IPS-18a (cell line): Measurements from ENCODE around the gene CCL17.
"Not testable (repeated sequence)": the region's sequence is repeated elsewhere in the genome, so short reads cannot be mapped to it uniquely, and the experiment has no call there.

Experiments
- H3K27ac ChIP-seq: one replicate; pipeline ENCODE4 v1.5.1; 2013; ENCODE audit warnings: low read length
- H3K27me3 ChIP-seq: one replicate; pipeline ENCODE4 v1.6.1; 2013; ENCODE audit warnings: mild to moderate bottlenecking, low read length; ENCODE audit not compliant: control insufficient read depth, insufficient read depth
- H3K36me3 ChIP-seq: one replicate; pipeline ENCODE4 v1.6.1; 2013; ENCODE audit warnings: low read depth, low read length; ENCODE audit not compliant: control insufficient read depth
- H3K4me1 ChIP-seq: one replicate; pipeline ENCODE4 v1.6.1; 2013; ENCODE audit warnings: low read depth, low read length; ENCODE audit not compliant: control insufficient read depth
- H3K4me3 ChIP-seq: one replicate; pipeline ENCODE4 v1.5.1; 2013; ENCODE audit warnings: low read length
- H3K9ac ChIP-seq: one replicate; pipeline ENCODE4 v1.6.1; 2013; ENCODE audit warnings: mild to moderate bottlenecking, low read length, moderate library complexity
- H3K9me3 ChIP-seq: one replicate; pipeline ENCODE4 v1.6.1; 2013; ENCODE audit warnings: low read depth, low read length; ENCODE audit not compliant: control insufficient read depth

CCL17 gene

GRCh38 chr16:57424583-57424982 lies 20.0 kb downstream of the CCL17 start:
- no peaks in the 10 kb centered on the region for H3K4me1 ChIP-seq
- H3K36me3 ChIP-seq, result peaks cover 14% of the 10 kb centered on the region
- no peak overlapping the region for H3K27ac ChIP-seq
- H3K9ac ChIP-seq, result no peak overlapping the region
- H3K4me3 ChIP-seq, result no peak overlapping the region
- no peaks in the 10 kb centered on the region for H3K27me3 ChIP-seq
- H3K9me3 ChIP-seq, result no peaks in the 10 kb centered on the region

DNA sequence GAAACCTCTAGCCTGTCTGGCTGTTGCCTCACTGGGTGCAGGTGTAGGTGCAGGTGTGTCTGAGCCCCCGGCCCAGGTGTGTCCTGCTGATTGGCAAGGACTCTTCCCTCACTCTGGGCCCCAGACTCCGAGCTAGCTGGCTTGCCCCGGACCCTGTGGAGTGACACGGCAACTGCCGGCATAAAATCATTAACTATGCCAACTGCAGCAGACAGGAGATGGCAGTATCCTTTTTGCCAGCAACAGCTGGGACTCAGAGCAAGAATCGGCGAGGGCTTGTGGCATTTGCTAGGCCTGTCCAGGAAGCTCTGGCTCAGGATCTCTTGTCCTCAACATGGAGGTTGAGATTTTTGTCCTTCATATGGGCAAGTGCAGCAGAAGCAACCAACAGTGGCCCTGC lies 21.8 kb downstream of the CCL17 start:
- H3K9ac ChIP-seq, result no peak overlapping the region
- H3K4me1 ChIP-seq, result no peaks in the 10 kb centered on the region
- H3K27ac ChIP-seq, result no peak overlapping the region
- H3K27me3 ChIP-seq, result no peaks in the 10 kb centered on the region
- H3K9me3 ChIP-seq, result no peaks in the 10 kb centered on the region
- H3K4me3 ChIP-seq, result no peak overlapping the region
- peaks cover 30% of the 10 kb centered on the region for H3K36me3 ChIP-seq

- Histone ChIP-seq H3K27ac (no peak overlapping the region), H3K36me3 (peaks cover 39% of the 10 kb centered on the region), H3K27me3 (no peaks in the 10 kb centered on the region), H3K9me3 (no peaks in the 10 kb centered on the region), H3K4me3 (no peak overlapping the region), H3K4me1 (no peaks in the 10 kb centered on the region), H3K9ac (no peak overlapping the region)
These were observed 22.7 kb downstream of the CCL17 start for GRCh38 chr16:57427307-57427706.

DNA sequence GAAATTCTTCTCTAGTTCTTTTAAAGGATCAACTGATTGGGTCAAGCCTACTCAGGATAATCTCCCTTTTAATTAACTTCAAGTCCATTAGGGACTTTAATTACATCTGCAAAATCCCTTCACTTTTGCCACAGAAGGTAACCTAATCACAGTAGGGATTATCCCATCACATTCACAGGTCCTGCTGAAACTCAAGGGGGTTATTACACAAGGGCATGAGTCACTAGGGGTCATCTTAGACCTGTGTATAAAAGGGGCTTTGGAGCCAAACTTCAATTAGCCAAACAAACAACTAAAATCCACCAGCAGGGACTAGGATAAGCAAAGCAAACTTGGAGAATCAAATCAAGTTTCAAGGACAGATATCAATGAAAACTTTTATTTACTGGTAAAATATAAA lies 23.3 kb downstream of the CCL17 start:
- H3K27me3 ChIP-seq, result no peaks in the 10 kb centered on the region
- H3K4me1 ChIP-seq, result no peaks in the 10 kb centered on the region
- peaks cover 45% of the 10 kb centered on the region for H3K36me3 ChIP-seq
- H3K9me3 ChIP-seq, result no peaks in the 10 kb centered on the region
- H3K27ac ChIP-seq, result no peak overlapping the region
- H3K4me3 ChIP-seq, result no peak overlapping the region
- no peak overlapping the region for H3K9ac ChIP-seq

- Histone ChIP-seq H3K9me3 (no peaks in the 10 kb centered on the region), H3K9ac (no peak overlapping the region), H3K27ac (no peak overlapping the region), H3K4me1 (no peaks in the 10 kb centered on the region), H3K27me3 (no peaks in the 10 kb centered on the region), H3K4me3 (no peak overlapping the region), H3K36me3 (peaks cover 75% of the 10 kb centered on the region)
These were observed 26.4 kb downstream of the CCL17 start for GRCh38 chr16:57430955-57431354.

GRCh38 chr16:57432505-57432904 lies 27.9 kb downstream of the CCL17 start:
- no peaks in the 10 kb centered on the region for H3K9me3 ChIP-seq
- H3K36me3 ChIP-seq, result peaks cover 77% of the 10 kb centered on the region
- no peak overlapping the region for H3K4me3 ChIP-seq
- no peaks in the 10 kb centered on the region for H3K4me1 ChIP-seq
- H3K27me3 ChIP-seq, result no peaks in the 10 kb centered on the region
- H3K27ac ChIP-seq, result no peak overlapping the region
- H3K9ac ChIP-seq, result no peak overlapping the region

DNA sequence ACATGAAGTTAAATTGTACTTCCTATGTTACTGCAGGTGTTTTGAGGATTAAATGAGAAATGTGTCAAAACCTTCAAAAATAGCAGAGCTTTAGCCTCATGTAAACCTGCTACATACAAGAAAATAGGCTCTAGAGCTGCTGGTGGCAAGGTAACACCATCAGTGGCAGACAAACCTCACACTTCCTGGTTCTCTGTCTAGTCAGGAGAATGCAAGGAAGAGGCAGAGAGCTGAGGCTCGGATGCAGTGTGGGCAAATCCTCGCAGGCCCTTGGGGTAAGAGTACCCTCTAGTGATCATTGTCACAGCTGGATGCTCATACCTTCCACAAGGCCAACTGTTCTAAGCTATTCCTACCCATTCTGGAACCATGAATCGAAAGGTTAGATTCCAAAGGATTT lies 28.4 kb downstream of the CCL17 start:
- Histone ChIP-seq H3K36me3 (peaks cover 81% of the 10 kb centered on the region), H3K4me3 (no peak overlapping the region), H3K27ac (no peak overlapping the region), H3K4me1 (no peaks in the 10 kb centered on the region), H3K27me3 (no peaks in the 10 kb centered on the region), H3K9me3 (no peaks in the 10 kb centered on the region), H3K9ac (no peak overlapping the region)

DNA sequence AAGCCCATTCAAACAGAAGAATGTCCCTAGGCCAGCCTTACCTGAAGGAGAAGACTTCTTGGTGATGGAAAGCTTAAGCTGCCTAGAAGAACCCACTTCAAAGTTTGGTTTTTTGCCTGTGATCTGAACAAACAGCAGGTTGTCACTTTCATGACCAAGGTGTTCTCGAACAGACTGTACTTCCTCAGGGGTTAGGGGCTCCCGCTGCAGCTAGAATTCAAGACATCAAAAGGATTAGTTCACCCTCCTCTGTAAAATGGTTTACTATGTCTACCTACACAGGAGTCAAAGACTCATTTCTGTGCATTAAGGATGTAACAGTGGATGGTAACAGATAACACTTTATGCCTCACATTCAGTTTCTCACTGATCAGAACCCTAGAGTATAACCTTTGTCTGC lies 29.4 kb downstream of the CCL17 start:
- Histone ChIP-seq H3K9me3 (no peaks in the 10 kb centered on the region), H3K36me3 (peaks cover 82% of the 10 kb centered on the region), H3K27ac (no peak overlapping the region), H3K4me1 (no peaks in the 10 kb centered on the region), H3K4me3 (no peak overlapping the region), H3K9ac (no peak overlapping the region), H3K27me3 (no peaks in the 10 kb centered on the region)

DNA sequence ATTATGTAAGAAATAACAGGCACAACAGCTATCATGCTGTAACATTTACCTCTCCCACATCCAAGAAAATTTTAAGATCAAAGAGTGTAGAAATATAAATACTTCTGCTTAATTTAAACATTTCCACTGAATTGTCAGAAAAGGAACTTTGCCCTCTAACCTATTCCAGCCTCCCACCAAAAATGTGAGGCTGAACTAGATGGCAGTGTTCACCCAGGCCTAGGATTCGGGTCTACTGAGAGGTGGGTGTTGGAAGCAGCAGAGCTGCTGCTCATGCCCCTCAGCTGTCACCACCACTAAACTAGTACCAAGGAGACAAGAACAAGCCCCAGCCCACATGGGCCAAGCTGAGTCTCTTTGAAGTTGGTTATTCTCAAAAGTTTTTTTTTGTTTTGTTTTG lies 31.3 kb downstream of the CCL17 start:
- no peaks in the 10 kb centered on the region for H3K4me1 ChIP-seq
- H3K4me3 ChIP-seq, result no peak overlapping the region
- no peak overlapping the region for H3K9ac ChIP-seq
- peaks cover 72% of the 10 kb centered on the region for H3K36me3 ChIP-seq
- peaks cover 4% of the 10 kb centered on the region for H3K9me3 ChIP-seq
- no peak overlapping the region for H3K27ac ChIP-seq
- no peaks in the 10 kb centered on the region for H3K27me3 ChIP-seq

GRCh38 chr16:57439947-57440346 lies 35.4 kb downstream of the CCL17 start:
- not testable (repeated sequence) for H3K4me3 ChIP-seq, H3K9me3 ChIP-seq, H3K27ac ChIP-seq, H3K4me1 ChIP-seq, H3K27me3 ChIP-seq, H3K9ac ChIP-seq
- H3K36me3 ChIP-seq, result peaks cover 31% of the 10 kb centered on the region

- not testable (repeated sequence) for H3K4me1 ChIP-seq, H3K9ac ChIP-seq, H3K4me3 ChIP-seq, H3K27me3 ChIP-seq, H3K9me3 ChIP-seq, H3K27ac ChIP-seq
- peaks cover 25% of the 10 kb centered on the region for H3K36me3 ChIP-seq
These were observed 36.0 kb downstream of the CCL17 start for GRCh38 chr16:57440551-57440950.

GRCh38 chr16:57444711-57445110 lies 40.1 kb downstream of the CCL17 start:
- H3K9me3 ChIP-seq, result peaks cover 4% of the 10 kb centered on the region
- H3K36me3 ChIP-seq, result no peaks in the 10 kb centered on the region
- no peaks in the 10 kb centered on the region for H3K27me3 ChIP-seq
- H3K4me1 ChIP-seq, result peaks cover 4% of the 10 kb centered on the region
- no peak overlapping the region for H3K27ac ChIP-seq
- no peak overlapping the region for H3K4me3 ChIP-seq
- no peak overlapping the region for H3K9ac ChIP-seq
